Suprapubic skin (tissue), 4 donors: ENCODE results near the gene EDNRA. TPM values are rescaled to one million over a fixed set of nuclear protein-coding genes. Genes with fewer than 3 reads are reported as not detected.

Source experiments
- DNase-seq, 2 donors: peaks; one replicate each; pipeline ENCODE4 v3.0.0-alpha.2; 2019; ENCODE audit warnings: low spot score in 2 of 2
- H3K27ac ChIP-seq: fragments of 200-600 bp; sonication (generic); one replicate; pipeline ENCODE4 v1.5.1; 2019
- H3K27me3 ChIP-seq: fragments of 200-600 bp; sonication (generic); one replicate; pipeline ENCODE4 v1.5.1; 2019
- H3K36me3 ChIP-seq: fragments of 200-600 bp; sonication (generic); one replicate; pipeline ENCODE4 v1.5.1; 2019
- H3K4me1 ChIP-seq: fragments of 200-600 bp; sonication (generic); one replicate; pipeline ENCODE4 v1.5.1; 2019
- H3K4me3 ChIP-seq: fragments of 200-600 bp; sonication (generic); one replicate; pipeline ENCODE4 v1.5.1; 2019; ENCODE audit warnings: mild to moderate bottlenecking
- H3K9me3 ChIP-seq: fragments of 200-600 bp; sonication (generic); one replicate; pipeline ENCODE4 v1.5.1; 2019
- EP300 ChIP-seq: sonication (generic); formaldehyde crosslinking; IDR thresholded peaks from one replicate; pipeline ENCODE4 v1.6.1; 2017; ENCODE audit warnings: antibody characterized with exemption
- POLR2A ChIP-seq, 2 donors: fragments of 450-650 bp; IDR thresholded peaks; one replicate each; pipeline ENCODE4 v1.6.1; 2017; ENCODE audit warnings: antibody characterized with exemption in 2 of 2, mild to moderate bottlenecking in 2 of 2, moderate library complexity in 2 of 2
- POLR2AphosphoS5 ChIP-seq, 3 donors: sonication (generic); formaldehyde crosslinking; IDR thresholded peaks; one replicate each; pipeline ENCODE4 v1.6.1; 2017; ENCODE audit warnings: antibody characterized with exemption in 3 of 3
- WGBS: methylation state at CpG from one replicate; pipeline ENCODE4 v1.1.5; 2018; 5-methylcytosine and 5-hydroxymethylcytosine counted together
- total RNA-seq, 4 donors: library from RNA; depleted of rRNA; stranded (reverse); fragments of >200 nt; gene quantifications; one replicate each; pipeline ENCODE4 v1.1.0, GENCODE V29; 2016
- TF ChIP-seq, protein P1 (sequence below), 2 donors: fragments of 200-600 bp in 1 of 2; fragments of 450-650 bp in 1 of 2; sonication (generic) in 1 of 2; IDR thresholded peaks; one replicate each; pipeline ENCODE4 v1.5.1; 2016 to 2019; ENCODE audit warnings: antibody characterized with exemption in 2 of 2, mild to moderate bottlenecking in 1 of 2, moderate library complexity in 1 of 2

Gene EDNRA
- total RNA-seq, 4 donors from 2014 or later = 4.0 to 6.0 (median 4.4) TPM

DNA sequence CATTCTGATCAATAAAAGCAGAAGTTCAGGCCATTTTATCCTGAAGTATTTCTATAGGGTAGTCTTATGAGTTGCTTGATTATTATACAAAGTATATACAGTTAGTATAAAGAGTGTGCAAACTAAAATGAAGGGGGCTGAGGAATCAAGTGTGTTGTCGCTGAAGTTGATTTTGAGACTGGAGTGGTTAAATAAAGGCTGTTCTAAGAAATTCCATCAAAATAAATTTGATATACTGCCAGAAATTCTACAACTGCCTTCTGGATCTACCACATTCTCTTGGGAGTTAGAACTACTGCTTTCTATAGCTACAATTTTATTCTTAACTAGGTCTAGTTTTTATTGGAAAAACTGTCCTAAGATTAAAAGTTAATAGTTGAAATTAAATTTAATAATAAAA, 12.4 kb downstream of the EDNRA start:
- no peaks in the 10 kb centered on the region for H3K4me1 ChIP-seq
- no peaks in the 10 kb centered on the region for H3K36me3 ChIP-seq
- no peaks in the 10 kb centered on the region for H3K27me3 ChIP-seq
- no peak overlapping the region for H3K27ac ChIP-seq
- no peak overlapping the region for H3K4me3 ChIP-seq
- no peaks in the 10 kb centered on the region for H3K9me3 ChIP-seq
- 89% methylated on average over 1 of the region's 1 CpG for WGBS
- TF ChIP-seq EP300 = no peak
- TF ChIP-seq POLR2A (IDR thresholded peaks at IDR 0.05) = no peak
- TF ChIP-seq, protein P1, sequence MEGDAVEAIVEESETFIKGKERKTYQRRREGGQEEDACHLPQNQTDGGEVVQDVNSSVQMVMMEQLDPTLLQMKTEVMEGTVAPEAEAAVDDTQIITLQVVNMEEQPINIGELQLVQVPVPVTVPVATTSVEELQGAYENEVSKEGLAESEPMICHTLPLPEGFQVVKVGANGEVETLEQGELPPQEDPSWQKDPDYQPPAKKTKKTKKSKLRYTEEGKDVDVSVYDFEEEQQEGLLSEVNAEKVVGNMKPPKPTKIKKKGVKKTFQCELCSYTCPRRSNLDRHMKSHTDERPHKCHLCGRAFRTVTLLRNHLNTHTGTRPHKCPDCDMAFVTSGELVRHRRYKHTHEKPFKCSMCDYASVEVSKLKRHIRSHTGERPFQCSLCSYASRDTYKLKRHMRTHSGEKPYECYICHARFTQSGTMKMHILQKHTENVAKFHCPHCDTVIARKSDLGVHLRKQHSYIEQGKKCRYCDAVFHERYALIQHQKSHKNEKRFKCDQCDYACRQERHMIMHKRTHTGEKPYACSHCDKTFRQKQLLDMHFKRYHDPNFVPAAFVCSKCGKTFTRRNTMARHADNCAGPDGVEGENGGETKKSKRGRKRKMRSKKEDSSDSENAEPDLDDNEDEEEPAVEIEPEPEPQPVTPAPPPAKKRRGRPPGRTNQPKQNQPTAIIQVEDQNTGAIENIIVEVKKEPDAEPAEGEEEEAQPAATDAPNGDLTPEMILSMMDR (IDR thresholded peaks at IDR 0.05) = no peak
- no peak for TF ChIP-seq POLR2AphosphoS5 (IDR thresholded peaks at IDR 0.05)
- DNase-seq = no peak

DNA sequence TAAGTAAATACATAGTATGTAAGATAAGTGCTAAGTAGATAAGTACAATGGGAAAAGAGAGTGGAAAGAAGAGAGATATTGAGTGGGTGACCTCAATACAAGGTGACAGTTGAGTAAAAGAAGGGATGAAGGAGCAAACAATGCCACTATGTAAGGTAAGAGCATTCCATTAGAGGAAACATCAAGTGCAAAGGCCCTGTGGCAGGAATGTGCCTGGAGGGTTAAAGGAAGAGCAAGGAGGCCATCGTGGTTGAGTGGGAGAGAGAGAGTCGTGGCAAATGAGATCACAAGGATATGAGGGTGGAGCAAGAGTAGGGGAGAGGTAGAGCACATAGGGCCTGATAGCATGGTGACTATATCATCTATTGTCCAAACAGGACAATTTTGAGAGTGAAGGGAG, 13.4 kb downstream of the EDNRA start:
- no peaks in the 10 kb centered on the region for H3K36me3 ChIP-seq
- no peaks in the 10 kb centered on the region for H3K4me1 ChIP-seq
- H3K27ac ChIP-seq = no peak overlapping the region
- 74% methylated on average over 2 of the region's 2 CpGs for WGBS
- no peaks in the 10 kb centered on the region for H3K9me3 ChIP-seq
- DNase-seq = no peak
- H3K27me3 ChIP-seq = no peaks in the 10 kb centered on the region
- no peak overlapping the region for H3K4me3 ChIP-seq
- TF ChIP-seq POLR2A (IDR thresholded peaks at IDR 0.05) (no peak), POLR2AphosphoS5 (IDR thresholded peaks at IDR 0.05) (no peak), EP300 (no peak)
- TF ChIP-seq, protein P1 (IDR thresholded peaks at IDR 0.05) = no peak

DNA sequence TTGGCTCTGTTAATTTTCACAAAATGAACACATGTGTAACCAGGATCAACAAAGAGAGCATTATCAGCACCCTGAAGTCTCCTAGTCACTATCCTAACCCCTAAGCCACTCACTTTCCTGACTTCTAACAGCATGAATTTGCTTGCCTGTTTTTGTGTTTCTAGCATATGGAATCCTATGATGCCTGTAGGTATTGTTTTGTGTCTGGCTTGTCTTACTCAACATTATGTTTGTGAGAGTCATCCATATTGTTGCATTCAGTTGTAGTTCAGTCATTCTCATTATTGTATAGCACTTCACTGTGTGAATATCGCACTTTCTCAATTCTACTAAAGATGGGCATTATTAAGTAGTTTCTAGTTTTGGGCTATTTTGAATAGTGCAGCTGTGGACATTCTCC, 15.6 kb downstream of the EDNRA start:
- H3K27me3 ChIP-seq = no peaks in the 10 kb centered on the region
- 91% methylated on average over 1 of the region's 1 CpG for WGBS
- DNase-seq = no peak

DNA sequence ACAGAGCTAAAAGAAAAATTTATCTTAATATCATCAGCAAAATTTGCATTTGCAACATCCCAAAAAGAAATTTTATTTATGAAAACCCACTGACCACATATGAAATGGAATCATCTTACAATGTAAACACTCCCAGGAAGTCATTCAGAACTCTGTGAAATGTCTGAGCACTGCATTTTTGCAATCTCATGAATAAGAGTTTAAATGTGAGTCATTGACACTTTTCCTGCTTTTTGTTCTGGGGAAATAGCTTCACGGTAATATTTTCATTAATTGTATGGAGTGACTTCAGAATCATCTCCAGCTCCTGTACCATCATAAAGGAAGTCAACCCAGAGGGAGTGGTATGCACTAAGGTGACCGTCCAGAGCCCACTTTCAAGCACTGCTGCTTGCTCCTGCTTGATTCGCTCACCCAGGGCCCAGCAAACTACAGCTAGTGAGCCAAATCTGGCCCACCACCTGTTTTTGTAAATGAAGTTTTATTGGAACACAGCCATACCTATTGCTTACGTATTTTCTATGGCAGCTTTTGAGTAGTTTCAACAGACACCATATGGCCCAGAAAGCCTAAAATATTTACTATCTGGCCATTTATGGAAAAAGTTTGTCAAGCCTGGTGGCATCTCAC, 17.2 kb downstream of the EDNRA start:
- no peak for DNase-seq
- no peak overlapping the region for H3K4me3 ChIP-seq
- H3K36me3 ChIP-seq = no peaks in the 10 kb centered on the region
- H3K9me3 ChIP-seq = no peaks in the 10 kb centered on the region
- no peaks in the 10 kb centered on the region for H3K4me1 ChIP-seq
- 73% methylated on average over 4 of the region's 4 CpGs for WGBS
- no peaks in the 10 kb centered on the region for H3K27me3 ChIP-seq
- TF ChIP-seq, protein P1 (IDR thresholded peaks at IDR 0.05) = no peak
- no peak for TF ChIP-seq POLR2A (IDR thresholded peaks at IDR 0.05)
- no peak for TF ChIP-seq EP300
- no peak overlapping the region for H3K27ac ChIP-seq

More for the DNA sequence above, 15.6 kb downstream of the EDNRA start:
- Histone ChIP-seq H3K27ac (no peak overlapping the region), H3K4me1 (no peaks in the 10 kb centered on the region), H3K36me3 (no peaks in the 10 kb centered on the region), H3K9me3 (no peaks in the 10 kb centered on the region), H3K4me3 (no peak overlapping the region)
- no peak for TF ChIP-seq EP300
- TF ChIP-seq, protein P1 (IDR thresholded peaks at IDR 0.05) = no peak
- no peak for TF ChIP-seq POLR2AphosphoS5 (IDR thresholded peaks at IDR 0.05)
- no peak for TF ChIP-seq POLR2A (IDR thresholded peaks at IDR 0.05)

DNA sequence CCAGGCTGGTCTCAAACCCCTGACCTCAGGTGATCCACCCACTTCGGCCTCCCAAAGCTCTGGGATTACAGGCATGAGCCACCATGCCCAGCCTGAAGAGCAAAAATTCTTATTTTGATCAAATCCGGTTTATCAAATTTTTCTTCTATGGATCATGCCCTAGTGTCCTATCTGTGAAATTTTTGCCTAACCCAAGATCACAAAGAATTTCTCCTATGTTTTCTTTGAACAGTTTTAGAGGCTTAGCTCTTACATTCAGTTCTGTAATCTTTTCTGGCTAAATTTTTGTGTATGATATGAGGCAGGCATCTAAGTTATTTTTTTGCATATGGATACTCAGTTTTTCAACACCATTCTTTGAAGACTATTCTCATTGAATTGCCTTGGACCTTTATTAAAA, 27.4 kb downstream of the EDNRA start:
- no peak overlapping the region for H3K27ac ChIP-seq
- no peaks in the 10 kb centered on the region for H3K9me3 ChIP-seq
- no peak for TF ChIP-seq POLR2AphosphoS5 (IDR thresholded peaks at IDR 0.05)
- TF ChIP-seq, protein P1 (IDR thresholded peaks at IDR 0.05) = no peak
- TF ChIP-seq EP300 = no peak
- TF ChIP-seq POLR2A (IDR thresholded peaks at IDR 0.05) = no peak
- no peak overlapping the region for H3K4me3 ChIP-seq
- H3K4me1 ChIP-seq = no peaks in the 10 kb centered on the region
- 93% methylated on average over 2 of the region's 2 CpGs for WGBS
- H3K36me3 ChIP-seq = no peaks in the 10 kb centered on the region
- no peaks in the 10 kb centered on the region for H3K27me3 ChIP-seq
- no peak for DNase-seq
